HEK293 (cell line): Measurements from ENCODE around the gene ARPC1B.

ENCODE experiments used
- CTCF ChIA-PET: fragments of 350-600 bp; formaldehyde crosslinking; extraction: SDS; loops from one replicate; lab custom pipeline; 2021; ENCODE audit warnings: antibody characterized with exemption; lab: Yijun Ruan, JAX
- POLR2A ChIA-PET: fragments of 300-600 bp; formaldehyde crosslinking; extraction: SDS; loops from one replicate; lab custom pipeline; 2020; ENCODE audit warnings: antibody characterized with exemption, inconsistent platforms; lab: Yijun Ruan, JAX
- H3K27ac ChIP-seq: fragments of 200-500 bp; sonication (Bioruptor generic); 2 replicates; pipeline ENCODE4 v1.5.1; 2014; ENCODE audit warnings: low read depth, low read length, control low read depth, inconsistent platforms; ENCODE audit errors: extremely low read depth
- H3K36me3 ChIP-seq, 2 experiments: fragments of 200-500 bp in 1 of 2; sonication (Bioruptor generic) in 1 of 2; 1 replicate in 1 of 2; 2 replicates in 1 of 2; pipeline ENCODE4 v1.5.1; 2014 to 2017; ENCODE audit warnings: inconsistent platforms in 2 of 2, low read length in 2 of 2; ENCODE audit not compliant: control insufficient read depth in 2 of 2, insufficient read depth in 1 of 2
- H3K4me1 ChIP-seq: fragments of 200-500 bp; sonication (Bioruptor generic); 2 replicates; pipeline ENCODE4 v1.5.1; 2014; ENCODE audit warnings: mild to moderate bottlenecking, low read length, inconsistent platforms; ENCODE audit not compliant: control insufficient read depth, insufficient read depth
- H3K4me3 ChIP-seq: 2 replicates; pipeline ENCODE4 v1.5.1; 2011; ENCODE audit warnings: low read depth, mild to moderate bottlenecking, control low read depth, low read length, moderate library complexity
- H3K9me3 ChIP-seq: fragments of 200-500 bp; sonication (Bioruptor generic); 2 replicates; pipeline ENCODE4 v1.5.1; 2014; ENCODE audit warnings: low read depth, low read length, inconsistent platforms; ENCODE audit not compliant: control insufficient read depth, insufficient read depth
- GLI4 ChIP-seq: fragments of 450-650 bp; formaldehyde crosslinking; IDR thresholded peaks from 2 replicates; pipeline ENCODE4 v1.5.1; 2016; ENCODE audit warnings: missing biosample characterization, missing genetic modification characterization
- KLF10 ChIP-seq: fragments of 450-650 bp; IDR thresholded peaks from 2 replicates; pipeline ENCODE4 v1.5.1; 2018; ENCODE audit warnings: missing biosample characterization, mild to moderate bottlenecking, missing genetic modification characterization
- KLF16 ChIP-seq: fragments of 450-650 bp; formaldehyde crosslinking; IDR thresholded peaks from 2 replicates; pipeline ENCODE4 v1.5.1; 2017; ENCODE audit warnings: missing biosample characterization, missing genetic modification characterization
- REPIN1 ChIP-seq: fragments of 450-650 bp; formaldehyde crosslinking; IDR thresholded peaks from 2 replicates; pipeline ENCODE4 v1.5.1; 2017; ENCODE audit warnings: missing biosample characterization, missing genetic modification characterization, low read depth
- SCRT2 ChIP-seq: fragments of 450-650 bp; formaldehyde crosslinking; IDR thresholded peaks from 2 replicates; pipeline ENCODE4 v1.5.1; 2016; ENCODE audit warnings: missing biosample characterization, missing genetic modification characterization
- TRIM28 ChIP-seq: IDR thresholded peaks from 2 replicates; pipeline ENCODE4 v1.6.1; 2011; ENCODE audit warnings: low read length, control low read depth, borderline replicate concordance
- ZBTB1 ChIP-seq: fragments of 450-650 bp; formaldehyde crosslinking; IDR thresholded peaks from 2 replicates; pipeline ENCODE4 v1.5.1; 2016; ENCODE audit warnings: missing biosample characterization, missing genetic modification characterization
- ZFP3 ChIP-seq: fragments of 450-650 bp; formaldehyde crosslinking; IDR thresholded peaks from 2 replicates; pipeline ENCODE4 v1.5.1; 2016; ENCODE audit warnings: low read depth, missing biosample characterization, missing genetic modification characterization
- ZFP37 ChIP-seq: fragments of 450-650 bp; formaldehyde crosslinking; IDR thresholded peaks from 2 replicates; pipeline ENCODE4 v1.5.1; 2016; ENCODE audit warnings: missing biosample characterization, missing genetic modification characterization
- ZFP69B ChIP-seq: fragments of 450-650 bp; formaldehyde crosslinking; IDR thresholded peaks from 2 replicates; pipeline ENCODE4 v1.5.1; 2016; ENCODE audit warnings: missing biosample characterization, missing genetic modification characterization
- ZNF18 ChIP-seq: fragments of 450-650 bp; formaldehyde crosslinking; IDR thresholded peaks from 2 replicates; pipeline ENCODE4 v1.5.1; 2016; ENCODE audit warnings: missing biosample characterization, missing genetic modification characterization
- ZNF184 ChIP-seq: fragments of 450-650 bp; IDR thresholded peaks from 2 replicates; pipeline ENCODE4 v1.5.1; 2018; ENCODE audit warnings: missing biosample characterization, mild to moderate bottlenecking, missing genetic modification characterization
- ZNF2 ChIP-seq: fragments of 450-650 bp; formaldehyde crosslinking; IDR thresholded peaks from 2 replicates; pipeline ENCODE4 v1.5.1; 2016; ENCODE audit warnings: missing biosample characterization, missing genetic modification characterization
- ZNF24 ChIP-seq: fragments of 450-650 bp; formaldehyde crosslinking; IDR thresholded peaks from 2 replicates; pipeline ENCODE4 v1.5.1; 2016; ENCODE audit warnings: missing biosample characterization, missing genetic modification characterization
- ZNF335 ChIP-seq: fragments of 450-650 bp; formaldehyde crosslinking; conservative IDR thresholded peaks from 2 replicates; pipeline ENCODE4 v1.5.1; 2016; ENCODE audit warnings: missing biosample characterization, missing genetic modification characterization
- ZNF362 ChIP-seq: fragments of 450-650 bp; formaldehyde crosslinking; IDR thresholded peaks from 2 replicates; pipeline ENCODE4 v1.5.1; 2016; ENCODE audit warnings: missing biosample characterization, missing genetic modification characterization
- ZNF366 ChIP-seq: fragments of 450-650 bp; formaldehyde crosslinking; conservative IDR thresholded peaks from 2 replicates; pipeline ENCODE4 v1.5.1; 2016; ENCODE audit warnings: missing biosample characterization, missing genetic modification characterization
- ZNF510 ChIP-seq: fragments of 450-650 bp; formaldehyde crosslinking; IDR thresholded peaks from 2 replicates; pipeline ENCODE4 v1.5.1; 2018; ENCODE audit warnings: mild to moderate bottlenecking, missing genetic modification characterization, missing biosample characterization; ENCODE audit not compliant: insufficient replicate concordance
- ZNF513 ChIP-seq: fragments of 450-650 bp; IDR thresholded peaks from 2 replicates; pipeline ENCODE4 v1.5.1; 2018; ENCODE audit warnings: missing biosample characterization, missing genetic modification characterization
- ZNF518A ChIP-seq: fragments of 450-650 bp; formaldehyde crosslinking; conservative IDR thresholded peaks from 2 replicates; pipeline ENCODE4 v1.5.1; 2016; ENCODE audit warnings: low read depth, missing biosample characterization, missing genetic modification characterization
- ZNF560 ChIP-seq: fragments of 450-650 bp; formaldehyde crosslinking; IDR thresholded peaks from 2 replicates; pipeline ENCODE4 v1.5.1; 2017; ENCODE audit warnings: missing biosample characterization, missing genetic modification characterization, borderline replicate concordance
- ZNF585B ChIP-seq: fragments of 450-650 bp; formaldehyde crosslinking; IDR thresholded peaks from 2 replicates; pipeline ENCODE4 v1.5.1; 2016; ENCODE audit warnings: missing biosample characterization, missing genetic modification characterization
- ZNF624 ChIP-seq: fragments of 450-650 bp; formaldehyde crosslinking; IDR thresholded peaks from 2 replicates; pipeline ENCODE4 v1.5.1; 2017; ENCODE audit warnings: missing biosample characterization, missing genetic modification characterization
- ZNF747 ChIP-seq: fragments of 450-650 bp; formaldehyde crosslinking; IDR thresholded peaks from 2 replicates; pipeline ENCODE4 v1.5.1; 2016; ENCODE audit warnings: missing biosample characterization, missing genetic modification characterization
- ZSCAN30 ChIP-seq: fragments of 450-650 bp; IDR thresholded peaks from 2 replicates; pipeline ENCODE4 v1.5.1; 2018; ENCODE audit warnings: missing biosample characterization, mild to moderate bottlenecking, missing genetic modification characterization, moderate library complexity
- ZXDB ChIP-seq: fragments of 450-650 bp; formaldehyde crosslinking; IDR thresholded peaks from 2 replicates; pipeline ENCODE4 v1.5.1; 2016; ENCODE audit warnings: missing biosample characterization, missing genetic modification characterization

The ARPC1B gene

GRCh38 chr7:99433158-99433557, 58.6 kb downstream of the ARPC1B start (continued):
- TF ChIP-seq ZNF518A (tag by site-specific recombination), result no peak
- TF ChIP-seq ZFP37 (tag by site-specific recombination), result no peak
- no peak for TF ChIP-seq ZBTB1 (tag by site-specific recombination)
- no peak for TF ChIP-seq ZNF560 (tag by site-specific recombination)
- TF ChIP-seq KLF10 (tag by site-specific recombination), result no peak
- TF ChIP-seq, all 188 proteins: peak for 0

- POLR2A ChIA-PET, result interaction anchor here (0.6 to 2.4 kb wide), 12 partner anchors 8 to 179 kb away, joined by 3 to 20 read pairs (median 5); partner anchors contain the start of genes BUD31, PDAP1, ZKSCAN5 and ZNF394
- Histone ChIP-seq H3K36me3 (peaks cover 41 to 44% of the 10 kb centered on the region in 2 experiments), H3K27ac (peak overlapping the region; percentile 91; the same call in 1 of the 2 replicates), H3K4me3 (peak overlapping the region; percentile 91), H3K4me1 (peaks cover 9% of the 10 kb centered on the region), H3K9me3 (no peaks in the 10 kb centered on the region)
- CTCF ChIA-PET, result no interaction called here
- TF ChIP-seq KLF16 (tag by site-specific recombination) (0 out of 2 replicates have a peak, but pooled peaks have one; percentile 62), ZNF513 (tag by site-specific recombination) (0 out of 2 replicates have a peak, but pooled peaks have one; percentile 4), ZXDB (tag by site-specific recombination) (no peak), ZNF24 (tag by site-specific recombination) (0 out of 2 replicates have a peak, but pooled peaks have one; percentile 16), ZNF366 (tag by site-specific recombination) (no peak), ZNF510 (tag by site-specific recombination) (no peak), ZFP69B (tag by site-specific recombination) (0 out of 2 replicates have a peak, but pooled peaks have one; percentile 42), ZNF585B (tag by site-specific recombination) (no peak), ZNF362 (no peak), ZNF2 (tag by site-specific recombination) (0 out of 2 replicates have a peak, but pooled peaks have one; percentile 35), ZNF624 (tag by site-specific recombination) (no peak), GLI4 (tag by site-specific recombination) (no peak), ZFP3 (tag by site-specific recombination) (no peak), ZNF184 (tag by site-specific recombination) (no peak), ZNF747 (tag by site-specific recombination) (no peak), REPIN1 (tag by site-specific recombination) (0 out of 2 replicates have a peak, but pooled peaks have one; percentile 30), TRIM28 (no peak), SCRT2 (tag by site-specific recombination) (no peak), ZSCAN30 (tag by site-specific recombination) (no peak), ZNF335 (tag by site-specific recombination) (no peak), ZNF18 (tag by site-specific recombination) (no peak)
These were observed 63.5 kb downstream of the ARPC1B start for GRCh38 chr7:99437946-99438572.
